Measurements from ENCODE around the gene JADE1.

JADE1 gene

DNA sequence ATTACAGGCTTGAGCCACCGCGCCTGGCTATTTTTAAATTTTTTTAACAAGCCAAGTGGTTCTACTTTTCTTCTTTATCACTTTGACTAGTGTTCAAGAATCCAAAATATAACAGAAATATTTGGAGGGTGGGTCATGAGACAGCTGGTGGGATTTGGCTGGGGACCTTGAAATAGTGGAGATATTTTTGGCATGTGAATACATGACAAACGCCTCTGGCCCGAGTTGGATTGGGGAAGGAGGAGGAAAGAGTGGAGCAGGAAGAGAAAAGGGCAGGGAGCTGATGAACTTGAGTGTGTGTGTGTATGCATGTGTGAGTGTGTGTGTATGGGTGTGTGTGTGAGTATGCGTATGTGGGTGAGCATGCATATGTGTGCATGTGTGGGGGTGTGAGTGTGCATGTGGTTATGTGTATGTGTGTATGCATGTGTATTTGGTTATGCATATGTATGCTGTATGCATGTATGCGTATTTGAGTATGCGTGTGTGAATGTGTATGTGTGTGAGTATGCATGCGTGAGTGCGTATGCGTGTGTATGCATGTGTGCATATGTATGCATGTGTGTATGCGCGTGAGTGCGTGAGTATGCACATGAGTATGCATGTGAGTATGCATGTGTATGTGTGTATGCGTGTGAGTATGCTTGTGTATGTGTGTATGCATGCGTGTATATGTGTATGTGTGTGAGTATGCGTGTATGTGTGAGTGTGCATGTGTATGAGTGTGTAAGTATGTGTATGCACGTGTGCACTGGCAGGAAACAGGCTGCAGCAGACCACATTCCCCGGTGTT is 49.6 kb downstream of the JADE1 start:
- peaks cover 0 to 89% of the 10 kb centered on the region in 2 experiments; a peak in 2 of 3 replicates for H3K36me3 ChIP-seq (ENCODE audit: control insufficient read depth in 2 of 2, insufficient read depth in 1 of 2, low read length in 2 of 2)
- no peak overlapping the region for H3K4me3 ChIP-seq (ENCODE audit: low read depth, low read length)
- POLR2A ChIA-PET, result no interaction called here
- no peak overlapping the region for H3K27ac ChIP-seq (ENCODE audit: extremely low read depth, low read depth, low read length)
- TF ChIP-seq, protein P1, sequence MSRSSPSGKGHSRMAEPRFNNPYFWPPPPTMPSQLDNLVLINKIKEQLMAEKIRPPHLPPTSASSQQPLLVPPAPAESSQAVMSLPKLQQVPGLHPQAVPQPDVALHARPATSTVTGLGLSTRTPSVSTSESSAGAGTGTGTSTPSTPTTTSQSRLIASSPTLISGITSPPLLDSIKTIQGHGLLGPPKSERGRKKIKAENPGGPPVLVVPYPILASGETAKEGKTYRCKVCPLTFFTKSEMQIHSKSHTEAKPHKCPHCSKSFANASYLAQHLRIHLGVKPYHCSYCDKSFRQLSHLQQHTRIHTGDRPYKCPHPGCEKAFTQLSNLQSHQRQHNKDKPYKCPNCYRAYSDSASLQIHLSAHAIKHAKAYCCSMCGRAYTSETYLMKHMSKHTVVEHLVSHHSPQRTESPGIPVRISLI (tag by site-specific recombination; IDR thresholded peaks at IDR 0.05), result no peak
- TF ChIP-seq, protein P2, sequence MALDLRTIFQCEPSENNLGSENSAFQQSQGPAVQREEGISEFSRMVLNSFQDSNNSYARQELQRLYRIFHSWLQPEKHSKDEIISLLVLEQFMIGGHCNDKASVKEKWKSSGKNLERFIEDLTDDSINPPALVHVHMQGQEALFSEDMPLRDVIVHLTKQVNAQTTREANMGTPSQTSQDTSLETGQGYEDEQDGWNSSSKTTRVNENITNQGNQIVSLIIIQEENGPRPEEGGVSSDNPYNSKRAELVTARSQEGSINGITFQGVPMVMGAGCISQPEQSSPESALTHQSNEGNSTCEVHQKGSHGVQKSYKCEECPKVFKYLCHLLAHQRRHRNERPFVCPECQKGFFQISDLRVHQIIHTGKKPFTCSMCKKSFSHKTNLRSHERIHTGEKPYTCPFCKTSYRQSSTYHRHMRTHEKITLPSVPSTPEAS (tag by site-specific recombination; IDR thresholded peaks at IDR 0.05), result peak; percentile 51; the same call in 1 of the 2 replicates
- TF ChIP-seq ZFP3 (tag by site-specific recombination; IDR thresholded peaks at IDR 0.05; ENCODE audit: low read depth), result no peak
- H3K4me1 ChIP-seq (ENCODE audit: control insufficient read depth, insufficient read depth, low read length), result no peaks in the 10 kb centered on the region
- CTCF ChIA-PET, result no interaction called here
- no peaks in the 10 kb centered on the region for H3K9me3 ChIP-seq (ENCODE audit: control insufficient read depth, insufficient read depth, low read depth, low read length)

DNA sequence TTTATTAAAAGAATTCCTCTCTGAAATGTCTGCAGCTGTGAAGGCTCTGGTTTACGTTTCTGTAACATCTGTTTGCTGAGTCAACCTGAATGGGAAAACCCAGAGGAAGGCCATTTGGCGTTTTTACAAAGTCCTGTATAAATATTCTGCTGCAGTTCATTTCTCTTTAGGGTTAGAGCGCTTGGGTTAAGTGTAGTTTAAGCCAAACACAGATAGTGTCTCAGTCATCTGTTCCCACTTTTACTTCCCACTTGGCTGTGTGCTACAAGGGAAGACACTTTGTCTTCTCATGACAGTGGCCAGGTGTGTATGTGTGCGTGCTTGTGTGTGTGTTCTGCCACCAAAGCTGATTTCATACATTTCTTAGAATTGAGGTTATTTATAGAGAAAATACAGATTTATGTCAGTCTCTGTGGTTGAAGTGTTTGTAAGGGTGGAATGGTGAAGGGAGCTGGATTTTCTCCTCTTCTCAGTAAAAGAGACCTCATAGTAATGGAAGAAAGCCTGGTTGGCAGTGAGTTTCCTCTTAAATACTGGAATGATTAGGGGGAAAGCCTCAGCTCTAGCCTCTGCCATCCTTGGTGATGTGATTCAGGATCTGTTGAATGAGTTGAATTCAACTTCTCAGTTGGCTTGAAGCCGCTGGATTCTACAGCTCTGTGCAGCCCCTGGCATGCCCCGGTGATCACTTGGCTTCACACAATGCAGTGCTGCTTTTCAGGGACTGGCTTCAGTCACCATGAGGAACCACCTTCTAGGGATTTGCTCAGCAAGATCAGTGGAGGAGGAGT is 50.6 kb downstream of the JADE1 start:
- TF ChIP-seq REPIN1 (tag by site-specific recombination; IDR thresholded peaks at IDR 0.05; ENCODE audit: low read depth) (no peak), ZNF660 (tag by site-specific recombination; IDR thresholded peaks at IDR 0.05) (no peak), KLF16 (tag by site-specific recombination; IDR thresholded peaks at IDR 0.05) (no peak), ZFHX2 (tag by site-specific recombination; conservative IDR thresholded peaks at IDR 0.05) (no peak)
- ChIA-PET CTCF (no interaction called here), POLR2A (no interaction called here)
- no peaks in the 10 kb centered on the region for H3K9me3 ChIP-seq (ENCODE audit: control insufficient read depth, insufficient read depth, low read depth, low read length)
- no peaks in the 10 kb centered on the region for H3K4me1 ChIP-seq (ENCODE audit: control insufficient read depth, insufficient read depth, low read length)
- peaks cover 0 to 90% of the 10 kb centered on the region in 2 experiments; a peak in 2 of 3 replicates for H3K36me3 ChIP-seq (ENCODE audit: control insufficient read depth in 2 of 2, insufficient read depth in 1 of 2, low read length in 2 of 2)
- no peak overlapping the region for H3K4me3 ChIP-seq (ENCODE audit: low read depth, low read length)
- H3K27ac ChIP-seq (ENCODE audit: extremely low read depth, low read depth, low read length), result no peak overlapping the region

DNA sequence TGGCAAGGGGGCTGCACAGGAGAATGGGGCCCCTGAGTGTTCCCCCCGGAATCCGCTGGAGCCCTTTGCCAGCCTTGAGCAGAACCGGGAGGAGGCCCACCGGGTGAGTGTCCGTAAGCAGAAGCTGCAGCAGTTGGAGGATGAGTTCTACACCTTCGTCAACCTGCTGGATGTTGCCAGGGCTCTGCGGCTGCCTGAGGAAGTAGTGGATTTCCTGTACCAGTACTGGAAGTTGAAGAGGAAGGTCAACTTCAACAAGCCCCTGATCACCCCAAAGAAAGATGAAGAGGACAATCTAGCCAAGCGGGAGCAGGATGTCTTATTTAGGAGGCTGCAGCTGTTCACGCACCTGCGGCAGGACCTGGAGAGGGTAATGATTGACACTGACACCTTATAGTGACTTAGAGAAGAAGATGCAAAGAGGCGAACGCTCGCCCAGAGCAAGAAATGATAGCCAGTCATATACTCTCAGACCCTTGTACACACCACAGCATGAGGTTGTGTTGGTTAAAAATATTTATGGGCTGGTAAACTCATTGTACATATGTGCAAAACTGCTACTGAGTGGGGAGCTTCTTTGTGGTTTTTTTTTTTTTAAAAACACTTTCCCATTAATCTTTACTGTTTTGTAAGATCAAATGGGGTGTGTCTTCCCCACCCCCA is 52.5 kb downstream of the JADE1 start:
- ChIA-PET CTCF (interaction anchor here (0.7 to 1.4 kb wide), 3 partner anchors 49 to 408 kb away, joined by 3 read pairs; no protein-coding TSS in a partner anchor), POLR2A (no interaction called here)
- H3K9me3 ChIP-seq (ENCODE audit: control insufficient read depth, insufficient read depth, low read depth, low read length), result no peaks in the 10 kb centered on the region
- TF ChIP-seq ZNF416 (tag by site-specific recombination; IDR thresholded peaks at IDR 0.05), result no peak
- no peak for TF ChIP-seq MEIS1 (CRISPR knock-in tag; IDR thresholded peaks at IDR 0.05; ENCODE audit: borderline replicate concordance)
- TF ChIP-seq ZNF132 (tag by site-specific recombination; IDR thresholded peaks at IDR 0.05; ENCODE audit: borderline replicate concordance), result no peak
- TF ChIP-seq, protein P3, sequence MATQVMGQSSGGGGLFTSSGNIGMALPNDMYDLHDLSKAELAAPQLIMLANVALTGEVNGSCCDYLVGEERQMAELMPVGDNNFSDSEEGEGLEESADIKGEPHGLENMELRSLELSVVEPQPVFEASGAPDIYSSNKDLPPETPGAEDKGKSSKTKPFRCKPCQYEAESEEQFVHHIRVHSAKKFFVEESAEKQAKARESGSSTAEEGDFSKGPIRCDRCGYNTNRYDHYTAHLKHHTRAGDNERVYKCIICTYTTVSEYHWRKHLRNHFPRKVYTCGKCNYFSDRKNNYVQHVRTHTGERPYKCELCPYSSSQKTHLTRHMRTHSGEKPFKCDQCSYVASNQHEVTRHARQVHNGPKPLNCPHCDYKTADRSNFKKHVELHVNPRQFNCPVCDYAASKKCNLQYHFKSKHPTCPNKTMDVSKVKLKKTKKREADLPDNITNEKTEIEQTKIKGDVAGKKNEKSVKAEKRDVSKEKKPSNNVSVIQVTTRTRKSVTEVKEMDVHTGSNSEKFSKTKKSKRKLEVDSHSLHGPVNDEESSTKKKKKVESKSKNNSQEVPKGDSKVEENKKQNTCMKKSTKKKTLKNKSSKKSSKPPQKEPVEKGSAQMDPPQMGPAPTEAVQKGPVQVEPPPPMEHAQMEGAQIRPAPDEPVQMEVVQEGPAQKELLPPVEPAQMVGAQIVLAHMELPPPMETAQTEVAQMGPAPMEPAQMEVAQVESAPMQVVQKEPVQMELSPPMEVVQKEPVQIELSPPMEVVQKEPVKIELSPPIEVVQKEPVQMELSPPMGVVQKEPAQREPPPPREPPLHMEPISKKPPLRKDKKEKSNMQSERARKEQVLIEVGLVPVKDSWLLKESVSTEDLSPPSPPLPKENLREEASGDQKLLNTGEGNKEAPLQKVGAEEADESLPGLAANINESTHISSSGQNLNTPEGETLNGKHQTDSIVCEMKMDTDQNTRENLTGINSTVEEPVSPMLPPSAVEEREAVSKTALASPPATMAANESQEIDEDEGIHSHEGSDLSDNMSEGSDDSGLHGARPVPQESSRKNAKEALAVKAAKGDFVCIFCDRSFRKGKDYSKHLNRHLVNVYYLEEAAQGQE (tag by site-specific recombination; IDR thresholded peaks at IDR 0.05), result no peak
- TF ChIP-seq ZNF521 (tag by site-specific recombination; IDR thresholded peaks at IDR 0.05), result no peak
- no peak for TF ChIP-seq ZBTB17 (tag by site-specific recombination; IDR thresholded peaks at IDR 0.05)
- TF ChIP-seq, protein P4, sequence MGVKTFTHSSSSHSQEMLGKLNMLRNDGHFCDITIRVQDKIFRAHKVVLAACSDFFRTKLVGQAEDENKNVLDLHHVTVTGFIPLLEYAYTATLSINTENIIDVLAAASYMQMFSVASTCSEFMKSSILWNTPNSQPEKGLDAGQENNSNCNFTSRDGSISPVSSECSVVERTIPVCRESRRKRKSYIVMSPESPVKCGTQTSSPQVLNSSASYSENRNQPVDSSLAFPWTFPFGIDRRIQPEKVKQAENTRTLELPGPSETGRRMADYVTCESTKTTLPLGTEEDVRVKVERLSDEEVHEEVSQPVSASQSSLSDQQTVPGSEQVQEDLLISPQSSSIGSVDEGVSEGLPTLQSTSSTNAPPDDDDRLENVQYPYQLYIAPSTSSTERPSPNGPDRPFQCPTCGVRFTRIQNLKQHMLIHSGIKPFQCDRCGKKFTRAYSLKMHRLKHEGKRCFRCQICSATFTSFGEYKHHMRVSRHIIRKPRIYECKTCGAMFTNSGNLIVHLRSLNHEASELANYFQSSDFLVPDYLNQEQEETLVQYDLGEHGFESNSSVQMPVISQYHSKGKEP (tag by site-specific recombination; IDR thresholded peaks at IDR 0.05), result no peak
- TF ChIP-seq, protein P5, sequence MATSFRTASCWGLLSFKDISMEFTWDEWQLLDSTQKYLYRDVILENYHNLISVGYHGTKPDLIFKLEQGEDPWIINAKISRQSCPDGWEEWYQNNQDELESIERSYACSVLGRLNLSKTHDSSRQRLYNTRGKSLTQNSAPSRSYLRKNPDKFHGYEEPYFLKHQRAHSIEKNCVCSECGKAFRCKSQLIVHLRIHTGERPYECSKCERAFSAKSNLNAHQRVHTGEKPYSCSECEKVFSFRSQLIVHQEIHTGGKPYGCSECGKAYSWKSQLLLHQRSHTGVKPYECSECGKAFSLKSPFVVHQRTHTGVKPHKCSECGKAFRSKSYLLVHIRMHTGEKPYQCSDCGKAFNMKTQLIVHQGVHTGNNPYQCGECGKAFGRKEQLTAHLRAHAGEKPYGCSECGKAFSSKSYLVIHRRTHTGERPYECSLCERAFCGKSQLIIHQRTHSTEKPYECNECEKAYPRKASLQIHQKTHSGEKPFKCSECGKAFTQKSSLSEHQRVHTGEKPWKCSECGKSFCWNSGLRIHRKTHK (tag by site-specific recombination; IDR thresholded peaks at IDR 0.05), result no peak
- no peak overlapping the region for H3K27ac ChIP-seq (ENCODE audit: extremely low read depth, low read depth, low read length)
- H3K4me3 ChIP-seq (ENCODE audit: low read depth, low read length), result no peak overlapping the region
- H3K36me3 ChIP-seq (ENCODE audit: control insufficient read depth in 2 of 2, insufficient read depth in 1 of 2, low read length in 2 of 2), result peaks cover 0 to 88% of the 10 kb centered on the region in 2 experiments; a peak in 2 of 3 replicates
- H3K4me1 ChIP-seq (ENCODE audit: control insufficient read depth, insufficient read depth, low read length), result no peaks in the 10 kb centered on the region

Data from HEK293 (cell line).